Stomach smooth muscle (tissue), 2 donors: Measurements from ENCODE around the gene DNAJA3.

ENCODE experiments used
- H3K27ac ChIP-seq: one replicate; pipeline ENCODE4 v1.7.0; 2013; ENCODE audit warnings: mild to moderate bottlenecking, low read length, inconsistent platforms
- H3K27me3 ChIP-seq, 2 donors: one replicate each; pipeline ENCODE4 v1.7.0; 2013; ENCODE audit warnings: low read length in 2 of 2; ENCODE audit not compliant: insufficient read depth in 2 of 2, control insufficient read depth in 1 of 2
- H3K36me3 ChIP-seq, 2 donors: one replicate each; pipeline ENCODE4 v1.7.0; 2013; ENCODE audit warnings: low read length in 2 of 2; ENCODE audit not compliant: control insufficient read depth in 2 of 2, insufficient read depth in 2 of 2
- H3K4me1 ChIP-seq: one replicate; pipeline ENCODE4 v1.7.0; 2013; ENCODE audit warnings: low read length; ENCODE audit not compliant: control insufficient read depth, insufficient read depth
- H3K4me3 ChIP-seq, 2 donors: one replicate each; pipeline ENCODE4 v1.7.0; 2013; ENCODE audit warnings: low read length in 2 of 2
- H3K9ac ChIP-seq, 2 donors: one replicate each; pipeline ENCODE4 v1.7.0; 2013; ENCODE audit warnings: low read length in 2 of 2, mild to moderate bottlenecking in 1 of 2
- H3K9me3 ChIP-seq, 2 donors: one replicate each; pipeline ENCODE4 v1.7.0; 2013; ENCODE audit warnings: low read length in 2 of 2; ENCODE audit not compliant: control insufficient read depth in 2 of 2
- donor health status: healthy.
- donor health status: Pancreatic carcinoma.

The DNAJA3 gene

GRCh38 chr16:4486126-4486893 lies 60.6 kb downstream of the DNAJA3 start:
- Histone ChIP-seq H3K36me3 (peaks cover 4% of the 10 kb centered on the region in 2 donors), H3K9me3 (no peaks in the 10 kb centered on the region), H3K27ac (no peak overlapping the region), H3K4me1 (no peaks in the 10 kb centered on the region), H3K9ac (peak overlapping the region in 1 of 2 donors; percentile 21), H3K4me3 (no peak overlapping the region), H3K27me3 (no peaks in the 10 kb centered on the region)

DNA sequence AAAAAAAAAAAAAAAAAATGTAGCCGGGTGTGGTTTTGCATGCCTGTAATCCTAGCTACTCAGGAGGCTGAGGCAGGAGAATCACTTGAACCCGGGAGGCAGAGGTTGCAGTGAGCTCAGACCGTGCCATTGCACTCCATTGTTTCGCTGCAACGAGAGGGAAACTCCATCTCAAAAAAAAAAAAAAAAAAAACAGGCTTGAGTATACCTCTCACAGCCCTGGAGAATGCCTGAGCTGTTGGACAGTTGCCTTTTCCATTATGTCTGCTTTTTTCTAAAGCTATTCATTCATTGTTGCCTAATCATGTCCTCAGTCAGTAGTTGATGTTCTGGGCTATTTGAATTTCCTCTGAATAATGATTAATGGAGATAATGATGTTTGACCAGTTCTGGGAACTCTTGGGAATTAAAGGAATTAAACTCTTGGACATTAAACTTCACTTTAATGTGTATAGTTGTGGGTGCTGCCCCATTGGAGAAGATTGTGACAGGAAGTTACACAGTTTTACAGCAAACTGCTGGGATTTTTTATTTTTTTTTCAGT lies 62.4 kb downstream of the DNAJA3 start:
- no peaks in the 10 kb centered on the region for H3K9me3 ChIP-seq
- H3K27ac ChIP-seq = no peak overlapping the region
- no peaks in the 10 kb centered on the region for H3K27me3 ChIP-seq
- H3K4me3 ChIP-seq = no peak overlapping the region
- H3K9ac ChIP-seq = no peak overlapping the region
- peaks cover 4% of the 10 kb centered on the region in 2 donors for H3K36me3 ChIP-seq
- no peaks in the 10 kb centered on the region for H3K4me1 ChIP-seq

- Histone ChIP-seq H3K27ac (no peak overlapping the region), H3K36me3 (peaks cover 4% of the 10 kb centered on the region in 2 donors), H3K9me3 (no peaks in the 10 kb centered on the region), H3K9ac (no peak overlapping the region), H3K4me3 (no peak overlapping the region), H3K27me3 (no peaks in the 10 kb centered on the region), H3K4me1 (no peaks in the 10 kb centered on the region)
Measured at GRCh38 chr16:4488499-4488967, 62.9 kb downstream of the DNAJA3 start.

GRCh38 chr16:4489030-4489429 lies 63.4 kb downstream of the DNAJA3 start:
- H3K27ac ChIP-seq = no peak overlapping the region
- no peaks in the 10 kb centered on the region for H3K4me1 ChIP-seq
- H3K9me3 ChIP-seq = no peaks in the 10 kb centered on the region

GRCh38 chr16:4491898-4492297 lies 66.2 kb downstream of the DNAJA3 start:
- H3K4me3 ChIP-seq = no peak overlapping the region
- H3K4me1 ChIP-seq = no peaks in the 10 kb centered on the region
- H3K9ac ChIP-seq = no peak overlapping the region
- no peaks in the 10 kb centered on the region for H3K27me3 ChIP-seq
- H3K27ac ChIP-seq = no peak overlapping the region
- H3K9me3 ChIP-seq = no peaks in the 10 kb centered on the region
- peaks cover 0 to 4% of the 10 kb centered on the region in 2 donors for H3K36me3 ChIP-seq

More at GRCh38 chr16:4489030-4489429, 63.4 kb downstream of the DNAJA3 start:
- Histone ChIP-seq H3K36me3 (peaks cover 4% of the 10 kb centered on the region in 2 donors), H3K27me3 (no peaks in the 10 kb centered on the region), H3K9ac (no peak overlapping the region), H3K4me3 (no peak overlapping the region)

DNA sequence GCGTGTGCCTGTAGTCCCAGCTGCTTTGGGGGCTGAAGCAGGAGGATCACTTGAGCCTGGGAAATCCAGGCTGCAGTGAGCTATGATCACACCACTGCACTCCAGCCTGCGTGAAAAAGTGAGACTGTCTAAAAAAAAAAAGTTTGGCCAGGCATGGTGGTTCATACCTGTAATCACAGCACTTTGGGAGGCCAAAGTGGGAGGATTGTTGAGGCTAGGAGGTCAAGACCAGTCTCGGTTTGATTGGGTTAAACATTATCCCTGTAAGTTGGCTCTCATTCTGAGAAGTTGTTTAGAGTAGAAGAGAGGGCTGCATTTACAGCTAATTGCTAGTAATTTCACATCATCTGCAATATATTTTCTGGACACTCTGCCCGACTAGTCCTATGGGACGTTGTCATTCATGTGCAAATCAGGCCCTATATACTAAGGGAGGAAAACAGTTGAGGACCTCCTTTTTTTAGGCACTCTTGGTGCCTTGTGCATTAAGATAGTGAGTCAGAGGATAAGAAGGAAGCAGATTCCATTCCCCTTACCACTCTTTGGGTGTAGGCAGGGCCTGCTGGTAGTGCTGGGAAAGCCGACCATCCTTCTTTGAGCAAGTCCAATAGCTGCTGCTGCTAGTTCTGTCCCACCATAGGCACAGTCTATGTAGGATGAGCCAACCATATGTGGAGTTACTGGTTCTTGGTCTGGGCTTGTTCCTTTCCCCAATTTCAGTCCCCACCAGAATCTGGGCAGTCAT lies 69.2 kb downstream of the DNAJA3 start:
- no peaks in the 10 kb centered on the region for H3K9me3 ChIP-seq
- no peaks in the 10 kb centered on the region for H3K27me3 ChIP-seq
- H3K36me3 ChIP-seq = no peaks in the 10 kb centered on the region
- no peak overlapping the region for H3K27ac ChIP-seq
- H3K4me3 ChIP-seq = no peak overlapping the region
- H3K4me1 ChIP-seq = peaks cover under 1% of the 10 kb centered on the region
- H3K9ac ChIP-seq = no peak overlapping the region

DNA sequence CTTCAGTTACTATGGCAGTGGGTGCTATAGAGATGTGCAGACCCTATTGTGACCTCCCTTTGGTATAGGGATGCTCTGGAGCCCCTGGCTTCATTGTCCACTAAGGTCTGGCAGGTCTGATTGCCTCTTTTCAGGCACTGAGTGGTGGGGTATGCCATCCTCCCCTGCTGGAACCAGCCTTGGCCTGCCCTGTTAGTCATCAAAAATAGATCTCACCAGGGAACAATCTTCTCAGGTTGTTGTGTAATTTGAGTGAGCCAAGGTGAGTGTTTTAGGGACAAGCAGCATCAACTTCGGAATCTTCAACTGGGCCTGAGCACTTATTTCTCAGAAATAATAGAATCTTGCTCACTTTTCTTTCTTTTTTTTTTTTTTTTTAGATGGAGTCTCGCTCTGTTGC lies 70.1 kb downstream of the DNAJA3 start:
- no peak overlapping the region for H3K4me3 ChIP-seq
- peaks cover 9% of the 10 kb centered on the region for H3K4me1 ChIP-seq
- H3K27ac ChIP-seq = no peak overlapping the region
- H3K9ac ChIP-seq = no peak overlapping the region
- H3K9me3 ChIP-seq = no peaks in the 10 kb centered on the region
- no peaks in the 10 kb centered on the region for H3K36me3 ChIP-seq
- H3K27me3 ChIP-seq = no peaks in the 10 kb centered on the region

DNA sequence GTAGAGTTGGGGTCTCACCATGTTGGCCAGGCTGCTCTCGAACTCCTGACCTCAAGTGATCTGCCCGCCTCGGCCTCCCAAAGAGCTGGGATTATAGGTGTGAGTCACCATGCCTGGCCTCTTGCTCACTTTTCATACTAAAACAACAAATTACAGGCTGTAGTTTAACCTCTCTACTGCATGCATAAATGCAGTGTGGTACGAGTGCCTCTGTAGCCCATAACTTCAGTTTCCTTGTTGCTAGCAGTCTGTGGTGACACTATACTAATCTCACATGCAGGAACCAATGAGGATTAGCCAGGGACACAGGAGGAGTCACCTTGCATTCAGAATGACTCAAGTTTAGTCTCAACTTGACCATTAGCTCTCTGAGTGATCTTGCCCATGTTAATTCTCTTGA lies 70.6 kb downstream of the DNAJA3 start:
- H3K4me1 ChIP-seq = peaks cover 10% of the 10 kb centered on the region
- H3K36me3 ChIP-seq = no peaks in the 10 kb centered on the region
- H3K4me3 ChIP-seq = no peak overlapping the region
- H3K9ac ChIP-seq = no peak overlapping the region
- no peaks in the 10 kb centered on the region for H3K9me3 ChIP-seq
- no peak overlapping the region for H3K27ac ChIP-seq
- H3K27me3 ChIP-seq = no peaks in the 10 kb centered on the region

GRCh38 chr16:4498546-4499195 lies 73.0 kb downstream of the DNAJA3 start:
- H3K9ac ChIP-seq = no peak overlapping the region
- no peak overlapping the region for H3K27ac ChIP-seq
- H3K9me3 ChIP-seq = no peaks in the 10 kb centered on the region
- H3K4me1 ChIP-seq = peaks cover 12% of the 10 kb centered on the region
- no peaks in the 10 kb centered on the region for H3K27me3 ChIP-seq
- no peaks in the 10 kb centered on the region for H3K36me3 ChIP-seq
- H3K4me3 ChIP-seq = no peak overlapping the region

GRCh38 chr16:4499196-4499555 lies 73.5 kb downstream of the DNAJA3 start:
- H3K4me3 ChIP-seq = no peak overlapping the region
- H3K9ac ChIP-seq = no peak overlapping the region
- H3K27ac ChIP-seq = no peak overlapping the region
- no peaks in the 10 kb centered on the region for H3K36me3 ChIP-seq
- no peaks in the 10 kb centered on the region for H3K27me3 ChIP-seq
- H3K9me3 ChIP-seq = no peaks in the 10 kb centered on the region
- peaks cover 12% of the 10 kb centered on the region for H3K4me1 ChIP-seq
